NB4 (cell line): ENCODE results near the gene KRT2.
A peak's percentile ranks its signal among the peaks of the same experiment; 100 is the strongest.

ENCODE experiments used
- DNase-seq: peaks from one replicate; pipeline ENCODE4 v3.0.0; 2010; ENCODE audit warnings: low read depth
- H3K4me3 ChIP-seq: one replicate; pipeline ENCODE4 v1.5.1; 2011; ENCODE audit warnings: mild to moderate bottlenecking, low read depth, low read length, moderate library complexity
- MYC ChIP-seq: IDR thresholded peaks from 2 replicates; pipeline ENCODE4 v1.6.1; 2011; ENCODE audit warnings: low read depth, low read length
- POLR2A ChIP-seq: IDR thresholded peaks from 2 replicates; pipeline ENCODE4 v1.6.1; 2011; ENCODE audit warnings: mild to moderate bottlenecking; ENCODE audit not compliant: insufficient read length; ENCODE audit errors: extremely low read depth
- TF ChIP-seq, protein P1 (sequence below): IDR thresholded peaks from one replicate; pipeline ENCODE4 v1.5.1; 2012; ENCODE audit warnings: low read depth, low read length
- TF ChIP-seq, protein P2 (sequence below): IDR thresholded peaks from 2 replicates; pipeline ENCODE4 v1.6.1; 2011; ENCODE audit warnings: low read depth, low read length

Gene KRT2

DNA sequence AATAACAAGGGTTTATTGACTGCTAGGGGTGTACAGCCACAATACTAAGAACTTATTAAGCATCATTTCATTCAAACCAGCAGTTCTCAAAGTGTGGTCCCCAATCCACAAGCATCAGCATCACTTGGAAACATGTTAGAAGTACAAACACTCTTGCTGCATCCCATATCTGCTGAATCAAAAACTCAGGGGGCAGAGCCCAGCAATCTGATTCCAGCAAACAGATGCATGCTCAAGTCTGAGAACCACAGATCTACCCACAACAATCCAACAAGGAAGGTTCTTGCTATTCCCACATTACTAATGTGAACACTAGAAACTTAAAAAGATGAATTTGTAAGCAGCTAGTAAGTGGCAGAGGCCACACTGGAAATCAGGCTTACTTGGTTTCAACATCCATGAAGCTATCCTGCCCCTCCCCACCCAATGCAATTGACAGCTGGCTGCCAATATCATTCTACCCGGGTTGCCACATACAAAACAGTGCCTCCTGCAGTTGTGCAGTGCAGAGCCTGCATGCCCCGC lies 45.1 kb upstream of the KRT2 start:
- no peak overlapping the region for H3K4me3 ChIP-seq
- TF ChIP-seq POLR2A (no peak), MYC (no peak)
- TF ChIP-seq, protein P1, sequence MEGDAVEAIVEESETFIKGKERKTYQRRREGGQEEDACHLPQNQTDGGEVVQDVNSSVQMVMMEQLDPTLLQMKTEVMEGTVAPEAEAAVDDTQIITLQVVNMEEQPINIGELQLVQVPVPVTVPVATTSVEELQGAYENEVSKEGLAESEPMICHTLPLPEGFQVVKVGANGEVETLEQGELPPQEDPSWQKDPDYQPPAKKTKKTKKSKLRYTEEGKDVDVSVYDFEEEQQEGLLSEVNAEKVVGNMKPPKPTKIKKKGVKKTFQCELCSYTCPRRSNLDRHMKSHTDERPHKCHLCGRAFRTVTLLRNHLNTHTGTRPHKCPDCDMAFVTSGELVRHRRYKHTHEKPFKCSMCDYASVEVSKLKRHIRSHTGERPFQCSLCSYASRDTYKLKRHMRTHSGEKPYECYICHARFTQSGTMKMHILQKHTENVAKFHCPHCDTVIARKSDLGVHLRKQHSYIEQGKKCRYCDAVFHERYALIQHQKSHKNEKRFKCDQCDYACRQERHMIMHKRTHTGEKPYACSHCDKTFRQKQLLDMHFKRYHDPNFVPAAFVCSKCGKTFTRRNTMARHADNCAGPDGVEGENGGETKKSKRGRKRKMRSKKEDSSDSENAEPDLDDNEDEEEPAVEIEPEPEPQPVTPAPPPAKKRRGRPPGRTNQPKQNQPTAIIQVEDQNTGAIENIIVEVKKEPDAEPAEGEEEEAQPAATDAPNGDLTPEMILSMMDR, result no peak
- TF ChIP-seq, protein P2, sequence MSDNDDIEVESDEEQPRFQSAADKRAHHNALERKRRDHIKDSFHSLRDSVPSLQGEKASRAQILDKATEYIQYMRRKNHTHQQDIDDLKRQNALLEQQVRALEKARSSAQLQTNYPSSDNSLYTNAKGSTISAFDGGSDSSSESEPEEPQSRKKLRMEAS, result no peak
- DNase-seq, result no peak

DNA sequence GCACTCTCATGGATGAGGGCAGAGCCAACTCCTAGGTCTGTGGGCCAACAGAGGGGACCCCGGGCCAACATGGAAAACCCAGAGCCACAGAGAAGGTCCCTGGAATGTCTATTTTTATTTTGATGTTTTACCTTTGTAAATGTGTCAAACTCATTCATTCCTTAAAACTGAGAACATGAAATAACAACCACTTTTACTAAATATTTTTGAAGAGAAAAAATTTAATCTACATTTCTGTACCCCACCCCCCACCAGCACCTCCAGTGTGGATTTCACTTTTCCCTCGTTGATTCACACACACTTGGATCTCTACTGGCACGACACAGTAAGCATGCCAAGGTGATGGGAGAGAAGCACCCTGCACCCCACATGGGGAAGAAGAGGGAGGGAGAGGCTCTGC lies 44.6 kb upstream of the KRT2 start:
- no peak for DNase-seq
- no peak for TF ChIP-seq MYC
- TF ChIP-seq, protein P1, result no peak
- no peak overlapping the region for H3K4me3 ChIP-seq

DNA sequence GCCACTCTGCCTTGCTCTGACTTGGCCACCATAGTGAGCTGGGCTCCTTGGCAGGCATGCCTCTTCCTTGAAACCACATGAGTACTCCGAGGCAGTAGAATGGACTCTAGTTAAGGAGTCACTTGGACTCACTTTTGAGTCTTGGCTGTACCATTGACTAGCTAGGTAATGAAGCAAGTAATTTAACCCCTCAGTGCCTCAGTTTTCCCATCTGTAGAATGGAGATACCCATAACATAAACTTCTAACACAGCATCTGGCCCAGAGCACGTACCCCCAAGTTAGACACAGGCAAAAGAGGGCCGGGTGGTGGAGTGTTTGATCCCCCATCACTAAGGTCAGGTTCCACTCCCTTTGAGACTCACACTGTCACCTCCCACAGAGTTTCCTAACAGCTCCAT lies 43.0 kb upstream of the KRT2 start:
- DNase-seq, result no peak
- TF ChIP-seq POLR2A (no peak), MYC (no peak)
- TF ChIP-seq, protein P2, result no peak
- TF ChIP-seq, protein P1, result no peak

DNA sequence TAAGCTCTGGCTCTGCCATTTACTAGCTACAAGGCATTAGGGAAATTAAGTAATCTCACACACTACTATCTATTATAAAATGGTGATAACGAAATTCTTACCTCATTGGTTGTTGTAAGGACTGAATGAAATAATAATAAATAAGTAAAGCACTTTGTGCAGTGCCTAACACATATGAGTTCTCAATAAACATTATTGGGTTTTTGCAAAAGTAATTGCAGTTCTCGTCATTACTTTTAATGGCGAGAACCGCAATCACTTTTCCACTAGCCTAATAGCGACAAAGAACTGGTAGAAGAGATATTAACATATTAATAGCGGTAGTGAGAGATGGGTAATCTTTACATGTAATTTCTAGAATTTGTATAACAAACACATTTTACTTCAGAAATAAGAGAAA lies 42.1 kb upstream of the KRT2 start:
- H3K4me3 ChIP-seq, result no peak overlapping the region
- no peak for TF ChIP-seq MYC
- TF ChIP-seq, protein P1, result no peak
- TF ChIP-seq, protein P2, result no peak
- no peak for TF ChIP-seq POLR2A
- DNase-seq, result no peak

More for the DNA sequence above, 43.0 kb upstream of the KRT2 start:
- no peak overlapping the region for H3K4me3 ChIP-seq

DNA sequence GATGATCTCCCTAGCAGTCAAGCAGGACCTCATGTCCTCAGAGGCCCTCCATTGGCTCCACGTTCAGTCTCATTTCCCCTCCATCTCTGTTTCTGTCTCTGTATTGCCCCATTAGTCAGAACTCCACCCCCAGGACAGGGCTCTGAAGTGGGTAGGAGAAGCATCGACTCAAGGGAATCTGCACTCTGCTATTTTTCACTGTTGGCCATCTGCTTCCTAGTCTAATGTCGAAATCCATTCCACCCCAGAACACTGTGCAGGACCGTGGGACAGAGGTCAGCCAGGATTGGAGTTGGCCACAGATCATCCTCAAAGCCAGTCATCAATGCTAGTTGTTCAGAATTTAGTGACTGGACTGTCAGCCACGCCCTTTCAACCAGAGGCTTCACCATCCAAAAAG lies 41.2 kb upstream of the KRT2 start:
- TF ChIP-seq MYC (no peak), POLR2A (no peak)
- DNase-seq, result no peak
- H3K4me3 ChIP-seq, result no peak overlapping the region

DNA sequence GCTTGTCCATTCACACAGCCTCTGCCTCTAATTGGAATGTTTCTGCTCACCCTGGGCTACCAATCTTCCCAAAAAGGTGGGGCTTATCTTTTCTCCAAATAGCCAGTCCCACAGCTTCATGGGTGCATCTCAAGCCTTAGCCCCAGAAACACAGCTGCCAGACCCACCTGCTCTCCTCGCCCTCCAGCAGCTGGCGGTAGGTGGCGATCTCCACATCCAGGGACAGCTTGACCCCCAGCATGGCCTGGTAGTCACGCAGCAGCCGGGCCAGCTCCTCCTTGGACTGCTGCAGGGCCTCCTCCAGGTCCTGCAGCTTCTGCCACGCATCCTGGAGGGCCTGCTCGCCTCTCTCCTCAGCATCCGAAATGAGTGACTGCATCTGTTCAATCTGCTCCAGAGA lies 40.2 kb upstream of the KRT2 start:
- peak; percentile 37 for DNase-seq
- H3K4me3 ChIP-seq, result no peak overlapping the region
- TF ChIP-seq, protein P2, result no peak
- TF ChIP-seq, protein P1, result peak; percentile 41

DNA sequence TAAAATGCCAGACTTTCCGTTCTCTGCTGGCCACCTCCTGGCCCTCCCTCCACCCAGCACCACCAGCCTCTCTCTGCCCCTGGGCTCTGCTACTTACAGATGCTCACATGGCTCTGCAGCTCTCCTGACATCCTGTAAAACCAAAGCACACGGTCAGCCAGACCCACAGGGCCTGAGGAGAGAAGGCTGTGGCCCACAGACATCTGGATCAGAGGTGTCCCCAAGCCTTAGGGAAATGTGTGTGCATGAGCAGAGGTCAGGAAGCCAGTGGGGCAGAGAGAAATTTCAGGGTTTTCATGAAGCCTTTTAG lies 39.8 kb upstream of the KRT2 start:
- H3K4me3 ChIP-seq, result no peak overlapping the region
- TF ChIP-seq, protein P1, result no peak
- TF ChIP-seq POLR2A (no peak), MYC (no peak)
- TF ChIP-seq, protein P2, result no peak
- no peak for DNase-seq
